HAP-1 (cell line): Measurements from ENCODE around the gene ANKRD40.
A peak's percentile ranks its signal among the peaks of the same experiment; 100 is the strongest.

Experiments
- DNase-seq, 2 experiments: peaks; one replicate each; pipeline ENCODE4 v3.0.0-alpha.2; 2016 to 2020; ENCODE audit warnings: low spot score in 2 of 2
- H3K27me3 ChIP-seq: fragments of 250-450 bp; sonication (Bioruptor Pico); 2 replicates; pipeline ENCODE4 v1.5.1; 2020; ENCODE audit warnings: low read depth, mild to moderate bottlenecking, moderate library complexity
- H3K36me3 ChIP-seq: fragments of 250-450 bp; sonication (Bioruptor Pico); replicated peaks from 2 replicates; pipeline ENCODE4 v1.5.1; 2020; ENCODE audit warnings: mild to moderate bottlenecking
- H3K4me1 ChIP-seq: fragments of 250-450 bp; sonication (Bioruptor Pico); 2 replicates; pipeline ENCODE4 v1.5.1; 2020; ENCODE audit warnings: mild to moderate bottlenecking
- H3K4me3 ChIP-seq: fragments of 250-450 bp; sonication (Bioruptor Pico); 2 replicates; pipeline ENCODE4 v1.5.1; 2020; ENCODE audit warnings: mild to moderate bottlenecking, moderate library complexity
- H3K9me3 ChIP-seq: fragments of 250-450 bp; sonication (Bioruptor Pico); 2 replicates; pipeline ENCODE4 v1.5.1; 2020; ENCODE audit warnings: mild to moderate bottlenecking, moderate library complexity
- in situ Hi-C: fragments of 300-500 bp; cut with MboI; formaldehyde crosslinking; loops from 3 replicates; pipeline ENCODE4 v1.14.3; 2020; ENCODE audit warnings: low sequenced_read_pairs, inconsistent platforms, mixed read lengths

The ANKRD40 gene

DNA sequence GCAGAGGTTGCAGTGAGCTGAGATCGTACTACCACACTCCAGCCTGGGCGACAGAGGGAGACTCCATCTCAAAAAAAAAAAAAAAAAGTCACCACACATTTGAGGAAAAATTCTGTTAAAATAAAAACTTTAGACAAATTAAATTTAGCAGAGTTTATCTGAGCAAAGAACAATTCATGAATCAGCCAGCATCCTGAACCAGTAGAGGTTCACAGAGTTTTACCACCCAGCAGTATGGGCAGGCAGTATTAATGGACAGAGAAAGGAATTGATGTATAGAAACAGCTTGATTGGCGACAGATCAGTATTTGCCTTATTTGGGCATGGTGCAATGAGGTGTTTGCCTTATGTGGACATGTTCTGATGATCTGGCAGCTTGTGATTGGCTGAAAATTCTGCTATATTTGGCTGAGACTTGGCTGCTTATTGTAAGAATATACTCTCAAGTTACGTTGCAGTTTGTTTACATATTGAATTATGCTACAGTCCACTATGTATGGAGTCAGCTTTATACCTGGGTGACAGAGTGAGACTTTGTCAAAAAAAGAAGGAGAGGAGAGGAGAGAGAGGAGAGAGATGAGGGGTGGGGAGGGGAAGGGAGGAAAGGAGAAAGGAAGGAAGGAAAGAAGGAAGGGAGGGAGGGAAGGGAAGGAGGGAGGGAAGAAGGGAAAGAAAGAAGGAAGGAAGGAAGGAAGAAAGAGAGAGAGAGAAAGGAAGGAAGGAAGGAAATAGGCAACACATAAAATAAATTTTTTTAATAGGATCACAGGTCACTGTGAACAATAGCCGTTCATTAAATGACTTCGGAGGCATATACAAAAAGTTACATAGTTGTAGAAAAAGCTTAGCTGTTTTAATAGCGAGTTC is 58.4 kb downstream of the ANKRD40 start:
- Histone ChIP-seq H3K27me3 (no peaks in the 10 kb centered on the region), H3K36me3 (no peaks in the 10 kb centered on the region), H3K9me3 (no peaks in the 10 kb centered on the region), H3K4me3 (no peak overlapping the region), H3K4me1 (no peaks in the 10 kb centered on the region)
- peak in 1 of 2 experiments; percentile 37 for DNase-seq
- in situ Hi-C loops: no loop called here

DNA sequence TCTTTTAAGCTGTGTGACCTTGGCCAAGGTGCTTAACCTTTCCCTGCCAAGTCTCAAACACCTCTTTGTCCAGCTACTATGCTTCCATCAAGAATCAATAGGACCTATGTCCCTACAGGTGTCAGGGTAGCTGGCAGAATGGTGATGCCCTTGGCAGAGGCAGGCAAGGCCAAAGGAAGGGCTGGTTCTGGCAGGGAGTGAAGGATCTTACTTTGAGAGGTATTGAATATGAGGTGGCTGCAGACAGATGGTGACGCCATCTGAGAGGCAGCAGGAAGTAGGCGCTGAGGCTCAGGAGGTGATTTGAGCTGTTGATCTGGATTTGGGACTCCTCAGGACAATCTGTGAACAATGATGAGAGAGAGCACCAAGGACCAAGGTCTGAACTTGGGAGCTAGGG is 60.5 kb downstream of the ANKRD40 start:
- H3K27me3 ChIP-seq: no peaks in the 10 kb centered on the region
- in situ Hi-C loops: no loop called here
- H3K9me3 ChIP-seq: no peaks in the 10 kb centered on the region
- H3K4me1 ChIP-seq: no peaks in the 10 kb centered on the region
- DNase-seq: no peak
- no peak overlapping the region for H3K4me3 ChIP-seq
- H3K36me3 ChIP-seq: no peaks in the 10 kb centered on the region

DNA sequence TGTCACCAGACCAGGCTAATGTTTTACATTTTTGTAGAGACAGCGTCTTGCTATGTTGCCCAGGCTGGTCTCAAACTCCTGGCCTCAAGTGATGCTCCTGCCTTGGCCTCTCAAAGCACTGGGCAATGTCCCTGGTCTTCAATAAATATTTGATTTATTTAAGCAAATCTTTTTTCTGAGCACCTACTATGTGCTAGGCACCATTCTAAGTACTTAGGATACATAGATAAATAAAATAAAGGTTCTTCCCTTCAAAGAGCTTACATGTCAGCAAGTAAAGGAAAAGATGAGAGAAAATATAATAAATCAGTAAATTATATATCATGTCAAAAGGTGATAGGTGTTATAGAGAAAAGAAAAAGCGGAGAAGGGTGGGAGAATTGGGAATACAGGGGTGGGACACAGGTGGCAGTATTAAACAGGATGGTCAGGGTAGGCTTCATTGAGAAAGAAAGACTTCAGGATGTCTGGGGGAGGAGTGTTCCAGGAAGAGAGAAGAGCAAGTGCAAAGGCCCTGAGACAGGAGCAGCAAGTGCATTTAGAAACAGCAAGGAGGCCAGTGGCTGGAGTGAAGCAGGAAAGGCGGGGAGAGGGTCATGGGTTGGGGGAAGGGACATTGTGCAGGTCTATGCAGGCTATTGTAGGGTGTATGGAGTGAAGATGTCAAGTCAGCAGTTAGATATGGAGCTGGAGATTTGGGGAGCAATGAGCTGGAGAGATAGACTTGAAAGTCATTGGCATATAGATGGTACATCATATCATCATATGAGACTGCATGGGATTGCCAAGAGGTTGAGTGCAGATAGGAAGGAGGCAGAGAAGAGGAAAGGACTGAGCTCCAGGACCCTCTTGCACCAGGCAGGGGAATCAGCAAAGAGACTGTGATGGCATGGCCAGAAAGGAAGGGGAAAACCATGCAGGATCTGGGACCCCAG is 61.7 kb downstream of the ANKRD40 start:
- in situ Hi-C loops: no loop called here
- H3K4me3 ChIP-seq: no peak overlapping the region
- DNase-seq: no peak
- H3K27me3 ChIP-seq: no peaks in the 10 kb centered on the region
- no peaks in the 10 kb centered on the region for H3K9me3 ChIP-seq
- no peaks in the 10 kb centered on the region for H3K4me1 ChIP-seq
- H3K36me3 ChIP-seq: no peaks in the 10 kb centered on the region
